ENCODE results near the gene ACOXL.

ACOXL gene

GRCh38 chr2:110858135-110858725, 125.9 kb downstream of the ACOXL start:
- peak; percentile 40 for DNase-seq (ENCODE audit: low read depth)

GRCh38 chr2:110858993-110859701, 126.8 kb downstream of the ACOXL start:
- no peak for DNase-seq (ENCODE audit: low read depth)

- DNase-seq (ENCODE audit: low read depth), result no peak
Measured at GRCh38 chr2:110860630-110861029, 128.3 kb downstream of the ACOXL start.

- DNase-seq (ENCODE audit: low read depth), result no peak
Measured at GRCh38 chr2:110861616-110862260, 129.4 kb downstream of the ACOXL start.

GRCh38 chr2:110863726-110864125, 131.4 kb downstream of the ACOXL start:
- DNase-seq (ENCODE audit: low read depth), result no peak

GRCh38 chr2:110864176-110864575, 131.8 kb downstream of the ACOXL start:
- no peak for DNase-seq (ENCODE audit: low read depth)

- DNase-seq (ENCODE audit: low read depth), result no peak
Measured at GRCh38 chr2:110864731-110865130, 132.4 kb downstream of the ACOXL start.

- no peak for DNase-seq (ENCODE audit: low read depth)
Measured at GRCh38 chr2:110865188-110865587, 132.8 kb downstream of the ACOXL start.

GRCh38 chr2:110866045-110866444, 133.7 kb downstream of the ACOXL start:
- no peak for DNase-seq (ENCODE audit: low read depth)

GRCh38 chr2:110866466-110866865, 134.1 kb downstream of the ACOXL start:
- no peak for DNase-seq (ENCODE audit: low read depth)

- no peak for DNase-seq (ENCODE audit: low read depth)
Measured at GRCh38 chr2:110867078-110867477, 134.7 kb downstream of the ACOXL start.

- no peak for DNase-seq (ENCODE audit: low read depth)
Measured at GRCh38 chr2:110868971-110869370, 136.6 kb downstream of the ACOXL start.

- DNase-seq (ENCODE audit: low read depth), result no peak
Measured at GRCh38 chr2:110869472-110870446, 137.4 kb downstream of the ACOXL start.

GRCh38 chr2:110870545-110870944, 138.2 kb downstream of the ACOXL start:
- DNase-seq (ENCODE audit: low read depth), result no peak

GRCh38 chr2:110871637-110872036, 139.3 kb downstream of the ACOXL start:
- no peak for DNase-seq (ENCODE audit: low read depth)

- no peak for DNase-seq (ENCODE audit: low read depth)
Measured at GRCh38 chr2:110872521-110872920, 140.1 kb downstream of the ACOXL start.

GRCh38 chr2:110873056-110873502, 140.7 kb downstream of the ACOXL start:
- no peak for DNase-seq (ENCODE audit: low read depth)

- DNase-seq (ENCODE audit: low read depth), result no peak
Measured at GRCh38 chr2:110873597-110874452, 141.5 kb downstream of the ACOXL start.

GRCh38 chr2:110874453-110875383, 142.3 kb downstream of the ACOXL start:
- DNase-seq (ENCODE audit: low read depth), result no peak

- no peak for DNase-seq (ENCODE audit: low read depth)
Measured at GRCh38 chr2:110875384-110875725, 143.0 kb downstream of the ACOXL start.

All from stimulated activated CD8-positive, alpha-beta memory T cell treated with anti-CD3 and anti-CD28 coated beads, Interleukin-15, amount 100 ng/mL, for 1 hour (primary cell).